AG04450 (cell line): ENCODE results near the gene TACC2. TPM values are rescaled to one million over a fixed set of nuclear protein-coding genes. Genes with fewer than 3 reads are reported as not detected.

Experiments
- CTCF ChIA-PET: fragments of 300-600, 350-600 bp; formaldehyde crosslinking; extraction: SDS; loops from one replicate; lab custom pipeline; 2022; ENCODE audit warnings: antibody characterized with exemption, inconsistent platforms; lab: Charles Lee
- POLR2A ChIA-PET: fragments of 350-600 bp; formaldehyde crosslinking; extraction: SDS; loops from one replicate; lab custom pipeline; 2021; ENCODE audit warnings: antibody characterized with exemption, inconsistent platforms; lab: Yijun Ruan, JAX
- DNase-seq: peaks from one replicate; pipeline ENCODE4 v3.0.0-alpha.2; 2011; ENCODE audit warnings: low read depth, low spot score
- H3K27ac ChIP-seq: one replicate; pipeline ENCODE4 v1.5.1; 2012; ENCODE audit warnings: low read depth, low read length, control low read depth
- H3K27me3 ChIP-seq: one replicate; pipeline ENCODE4 v1.6.0; 2012; ENCODE audit warnings: low read length; ENCODE audit not compliant: control insufficient read depth, insufficient read depth
- H3K4me3 ChIP-seq: 2 replicates; pipeline ENCODE4 v1.5.1; 2011; ENCODE audit warnings: mild to moderate bottlenecking, low read depth, low read length, control low read depth
- H3K9me3 ChIP-seq: 2 replicates; pipeline ENCODE4 v1.5.1; 2012; ENCODE audit warnings: low read length; ENCODE audit not compliant: control insufficient read depth, insufficient read depth
- CTCF ChIP-seq: IDR thresholded peaks from 2 replicates; pipeline ENCODE4 v1.5.1; 2011; ENCODE audit warnings: low read depth, low read length, control low read depth, inconsistent platforms
- polyA minus RNA-seq: library from RNA; depleted of rRNA, polyadenylated mRNA; stranded (reverse); fragments of >200 nt; gene quantifications from 2 replicates; pipeline ENCODE4 v1.2.3, GENCODE V29; 2011; rRNA and poly(A)+ RNA removed
- polyA plus RNA-seq: library from polyadenylated mRNA; depleted of rRNA; stranded (reverse); fragments of >200 nt; gene quantifications from 2 replicates; pipeline ENCODE4 v1.2.3, GENCODE V29; 2011; rRNA removed

The TACC2 gene
- polyA plus RNA-seq: 16.8 and 19.4 TPM in 2 replicates
- 19.6 and 21.0 TPM in 2 replicates for polyA minus RNA-seq

DNA sequence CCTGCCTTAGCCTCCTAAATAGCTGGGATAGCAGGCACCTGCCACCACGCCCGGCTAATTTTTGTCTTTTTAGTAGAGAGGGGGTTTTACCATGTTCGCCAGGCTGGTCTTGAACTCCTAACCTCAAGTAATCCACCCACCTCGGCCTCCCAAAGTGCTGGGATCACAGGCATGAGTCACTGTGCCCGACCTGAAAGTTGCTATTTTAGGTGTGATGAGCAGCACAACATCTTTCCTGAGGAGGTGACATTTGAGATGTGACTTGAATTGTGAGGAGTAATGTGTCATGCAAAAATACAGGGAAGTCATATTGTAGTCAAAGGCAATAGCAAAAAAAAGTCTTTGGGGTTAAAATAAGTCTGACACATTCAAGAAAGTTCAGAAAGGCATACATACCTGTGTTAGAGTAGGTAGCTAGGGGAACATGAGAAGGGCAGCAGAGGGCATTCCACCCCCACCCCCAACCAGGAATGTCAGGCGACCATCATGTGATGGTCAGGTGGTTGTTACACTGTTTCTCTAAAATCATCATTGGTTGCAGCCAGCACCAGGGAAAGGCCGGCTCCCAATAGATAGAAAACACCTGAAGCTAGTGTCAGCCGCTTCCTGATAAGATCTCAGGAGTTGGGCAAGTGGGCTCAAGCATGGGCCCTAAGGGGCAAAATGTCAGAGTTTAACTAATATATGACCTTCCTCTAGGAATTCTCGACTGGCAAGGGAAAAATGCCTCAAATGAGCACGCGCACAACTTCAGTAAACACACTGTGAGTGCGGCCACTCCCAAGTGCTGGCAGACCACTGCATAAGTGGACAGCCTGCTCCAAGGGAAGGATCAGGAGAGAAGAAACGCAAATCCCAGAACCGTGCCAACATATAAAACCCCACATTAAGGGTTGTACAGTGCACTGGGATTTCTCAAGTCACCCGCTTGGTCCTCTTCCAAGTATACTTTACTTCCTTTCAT, at the start of gene TACC2:
TSS of gene TACC2 (plus strand) at position 803 of the 964 bp plus-strand sequence. CDS start 32,819 bp downstream, outside the sequence.
- POLR2A ChIA-PET: no interaction called here
- Histone ChIP-seq H3K27me3 (peaks cover 2% of the 10 kb centered on the region), H3K9me3 (peaks cover 10% of the 10 kb centered on the region), H3K27ac (no peak within 1 kb of the TSS), H3K4me3 (no peak within 1 kb of the TSS)
- CTCF ChIA-PET: no interaction called here
- no peak for TF ChIP-seq CTCF
- no peak for DNase-seq

- Histone ChIP-seq H3K27ac (no peak overlapping the region), H3K4me3 (no peak overlapping the region), H3K27me3 (no peaks in the 10 kb centered on the region), H3K9me3 (no peaks in the 10 kb centered on the region)
- POLR2A ChIA-PET: no interaction called here
- CTCF ChIA-PET: no interaction called here
- no peak for TF ChIP-seq CTCF
- DNase-seq: no peak
These were observed 47.4 kb upstream of the TACC2 start for GRCh38 chr10:121941532-121941931.

DNA sequence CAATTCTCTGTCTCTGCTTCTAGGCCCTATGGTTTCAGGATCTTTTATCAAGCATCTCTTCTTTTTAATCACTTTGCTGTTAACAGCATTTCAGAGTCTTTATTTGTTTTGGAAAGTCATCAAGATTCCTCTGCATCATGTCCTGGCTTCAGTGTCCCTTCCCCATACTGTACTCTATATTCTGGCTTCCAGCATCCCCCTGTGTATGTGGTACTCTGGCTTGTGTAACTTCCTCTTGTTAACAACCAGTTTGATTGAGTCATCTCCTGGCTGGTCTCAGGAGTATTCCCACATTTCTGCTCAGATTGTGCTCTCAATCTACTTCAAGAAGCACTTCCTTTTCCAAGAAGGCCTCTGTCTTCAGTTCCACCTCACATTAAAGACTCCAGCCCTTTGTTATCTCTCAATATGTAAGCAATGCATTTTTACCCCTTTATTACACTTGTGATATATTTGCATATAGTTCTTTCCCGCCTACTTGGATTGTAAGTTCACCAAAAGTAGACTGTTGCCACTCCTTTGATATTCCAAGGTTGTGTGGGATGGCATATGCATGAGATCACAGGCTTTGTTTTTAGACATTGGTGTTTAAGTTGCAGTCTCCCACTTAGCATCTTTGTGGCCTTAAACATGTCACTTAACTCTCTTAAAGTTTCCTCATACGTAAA, 46.1 kb upstream of the TACC2 start:
- Histone ChIP-seq H3K9me3 (no peaks in the 10 kb centered on the region), H3K4me3 (no peak overlapping the region), H3K27ac (no peak overlapping the region), H3K27me3 (no peaks in the 10 kb centered on the region)
- peak; percentile 47 for DNase-seq
- TF ChIP-seq CTCF: no peak
- ChIA-PET CTCF (no interaction called here), POLR2A (no interaction called here)

- no peaks in the 10 kb centered on the region for H3K27me3 ChIP-seq
- ChIA-PET POLR2A (interaction anchor here (0.6 kb wide), 1 partner anchor 69 kb away, joined by 4 read pairs; no protein-coding TSS in a partner anchor), CTCF (interaction anchor here (0.7 to 1.3 kb wide), 2 partner anchors 10 to 320 kb away, joined by 3 read pairs; no protein-coding TSS in a partner anchor)
- H3K4me3 ChIP-seq: no peak overlapping the region
- DNase-seq: no peak
- no peak overlapping the region for H3K27ac ChIP-seq
- TF ChIP-seq CTCF: no peak
- H3K9me3 ChIP-seq: no peaks in the 10 kb centered on the region
These were observed 41.3 kb upstream of the TACC2 start for GRCh38 chr10:121947343-121948330.
